ENCODE measurements around the gene BUB3. TPM values are rescaled to one million over a fixed set of nuclear protein-coding genes. Genes with fewer than 3 reads are reported as not detected.

The BUB3 gene
- polyA plus RNA-seq, 2 of the 4 experiments (the other 2 are of a cell fraction): 216 to 229 TPM

GRCh38 chr10:123109466-123109865 lies 44.7 kb upstream of the BUB3 start (continued):
- TF ChIP-seq CBX2 (IDR thresholded peaks at IDR 0.05; ENCODE audit: borderline replicate concordance, low read depth) (no peak), EHF (CRISPR knock-in tag; IDR thresholded peaks at IDR 0.05) (no peak)

DNA sequence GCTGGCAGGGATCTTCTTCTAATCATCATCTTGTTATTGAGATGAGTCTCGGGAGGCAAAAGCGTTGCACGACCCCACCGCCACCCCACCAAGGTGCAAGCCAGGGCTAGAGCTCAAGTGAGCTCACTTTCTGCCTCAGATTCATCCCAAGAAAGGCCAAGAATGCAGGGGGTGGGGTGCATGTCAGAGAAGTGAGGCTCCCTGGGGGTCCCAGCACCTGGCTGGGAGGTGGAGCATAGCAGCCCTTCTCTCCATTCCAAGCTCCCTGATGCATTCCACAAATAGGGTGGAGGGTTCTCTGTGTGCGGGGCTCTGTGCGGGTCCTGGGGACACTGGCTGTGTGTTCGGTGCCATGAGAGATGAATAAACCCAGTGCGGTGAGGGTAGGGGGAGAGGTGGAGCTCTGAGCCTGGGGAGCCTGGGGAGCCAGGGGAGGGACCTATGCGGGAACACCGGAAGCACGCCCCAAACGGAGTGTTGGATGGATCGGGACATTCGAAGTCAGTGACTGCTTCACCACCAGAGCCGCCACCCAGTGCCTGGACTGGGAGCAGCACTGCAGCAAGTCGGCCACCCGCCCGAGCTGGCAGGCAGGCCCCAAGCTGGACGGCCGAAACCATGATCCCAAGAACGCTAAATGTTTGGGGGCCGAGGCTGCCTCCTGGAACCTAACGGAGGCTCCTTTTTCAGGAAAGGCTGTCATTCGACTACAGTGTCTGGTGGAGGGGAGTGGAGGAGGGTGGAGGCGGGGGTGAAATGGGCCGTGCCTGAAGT lies 36.4 kb upstream of the BUB3 start:
- no peak for ATAC-seq
- no peak overlapping the region for H3K4me2 ChIP-seq
- no peaks in the 10 kb centered on the region for H3K4me1 ChIP-seq
- no peaks in the 10 kb centered on the region for H3K9me3 ChIP-seq
- POLR2A ChIA-PET: no interaction called here
- TF ChIP-seq EP300 (IDR thresholded peaks at IDR 0.05) (no peak), POLR2AphosphoS2 (conservative IDR thresholded peaks at IDR 0.05; ENCODE audit: low read length) (no peak), MAFK (IDR thresholded peaks at IDR 0.05; ENCODE audit: partially characterized antibody) (no peak), JUN (IDR thresholded peaks at IDR 0.05) (no peak), RAD21 (conservative IDR thresholded peaks at IDR 0.05 in 1 of 2, IDR thresholded peaks at IDR 0.05 in 1 of 2) (no peak), BHLHE40 (IDR thresholded peaks at IDR 0.05; ENCODE audit: low read depth, low read length) (no peak), NR3C1 (IDR thresholded peaks at IDR 0.05) (no peak), ZC3H11A (IDR thresholded peaks at IDR 0.05) (no peak), HOXB5 (CRISPR knock-in tag; IDR thresholded peaks at IDR 0.05) (no peak), CEBPB (IDR thresholded peaks at IDR 0.05) (no peak), GATA3 (IDR thresholded peaks at IDR 0.05; ENCODE audit: borderline replicate concordance) (no peak)
- FAIRE-seq: no peak
- H3K27ac ChIP-seq: no peak overlapping the region
- whole genome bisulfite sequencing (ENCODE audit: missing lambda C conversion rate): 51% methylated on average over 18 of the region's 26 CpGs
- CTCF ChIA-PET: interaction anchor here (1.0 to 2.0 kb wide), 4 partner anchors 12 to 262 kb away, joined by 3 to 6 read pairs (median 4); no protein-coding TSS in a partner anchor
- DNase-seq (ENCODE audit: low read depth in 1 of 2, low spot score in 1 of 2): no peak
- H3K4me3 ChIP-seq: no peak overlapping the region

GRCh38 chr10:123119081-123119480 lies 35.1 kb upstream of the BUB3 start:
- Histone ChIP-seq H3K4me3 (no peak overlapping the region), H3K4me1 (no peaks in the 10 kb centered on the region), H3K9me3 (no peaks in the 10 kb centered on the region), H3K27ac (no peak overlapping the region), H3K4me2 (no peak overlapping the region)
- ATAC-seq: no peak
- 54% methylated on average over 8 of the region's 8 CpGs for WGBS (ENCODE audit: missing lambda C conversion rate)
- POLR2A ChIA-PET: no interaction called here
- TF ChIP-seq, protein P1, sequence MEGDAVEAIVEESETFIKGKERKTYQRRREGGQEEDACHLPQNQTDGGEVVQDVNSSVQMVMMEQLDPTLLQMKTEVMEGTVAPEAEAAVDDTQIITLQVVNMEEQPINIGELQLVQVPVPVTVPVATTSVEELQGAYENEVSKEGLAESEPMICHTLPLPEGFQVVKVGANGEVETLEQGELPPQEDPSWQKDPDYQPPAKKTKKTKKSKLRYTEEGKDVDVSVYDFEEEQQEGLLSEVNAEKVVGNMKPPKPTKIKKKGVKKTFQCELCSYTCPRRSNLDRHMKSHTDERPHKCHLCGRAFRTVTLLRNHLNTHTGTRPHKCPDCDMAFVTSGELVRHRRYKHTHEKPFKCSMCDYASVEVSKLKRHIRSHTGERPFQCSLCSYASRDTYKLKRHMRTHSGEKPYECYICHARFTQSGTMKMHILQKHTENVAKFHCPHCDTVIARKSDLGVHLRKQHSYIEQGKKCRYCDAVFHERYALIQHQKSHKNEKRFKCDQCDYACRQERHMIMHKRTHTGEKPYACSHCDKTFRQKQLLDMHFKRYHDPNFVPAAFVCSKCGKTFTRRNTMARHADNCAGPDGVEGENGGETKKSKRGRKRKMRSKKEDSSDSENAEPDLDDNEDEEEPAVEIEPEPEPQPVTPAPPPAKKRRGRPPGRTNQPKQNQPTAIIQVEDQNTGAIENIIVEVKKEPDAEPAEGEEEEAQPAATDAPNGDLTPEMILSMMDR (IDR thresholded peaks at IDR 0.05): no peak
- TF ChIP-seq ZFP36 (IDR thresholded peaks at IDR 0.05; ENCODE audit: borderline replicate concordance, partially characterized antibody) (no peak), MAZ (IDR thresholded peaks at IDR 0.05; ENCODE audit: borderline replicate concordance, low read depth, low read length) (no peak), NPAS2 (CRISPR knock-in tag; IDR thresholded peaks at IDR 0.05; ENCODE audit: borderline replicate concordance) (no peak), NR3C1 (IDR thresholded peaks at IDR 0.05) (no peak), PHF8 (IDR thresholded peaks at IDR 0.05; ENCODE audit: borderline replicate concordance, low read depth) (no peak), ESRRA (IDR thresholded peaks at IDR 0.05; ENCODE audit: borderline replicate concordance, low read length) (no peak), ZC3H11A (IDR thresholded peaks at IDR 0.05) (no peak)
- TF ChIP-seq, protein P2, sequence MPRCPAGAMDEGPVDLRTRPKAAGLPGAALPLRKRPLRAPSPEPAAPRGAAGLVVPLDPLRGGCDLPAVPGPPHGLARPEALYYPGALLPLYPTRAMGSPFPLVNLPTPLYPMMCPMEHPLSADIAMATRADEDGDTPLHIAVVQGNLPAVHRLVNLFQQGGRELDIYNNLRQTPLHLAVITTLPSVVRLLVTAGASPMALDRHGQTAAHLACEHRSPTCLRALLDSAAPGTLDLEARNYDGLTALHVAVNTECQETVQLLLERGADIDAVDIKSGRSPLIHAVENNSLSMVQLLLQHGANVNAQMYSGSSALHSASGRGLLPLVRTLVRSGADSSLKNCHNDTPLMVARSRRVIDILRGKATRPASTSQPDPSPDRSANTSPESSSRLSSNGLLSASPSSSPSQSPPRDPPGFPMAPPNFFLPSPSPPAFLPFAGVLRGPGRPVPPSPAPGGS (IDR thresholded peaks at IDR 0.05): no peak
- TF ChIP-seq, protein P3, sequence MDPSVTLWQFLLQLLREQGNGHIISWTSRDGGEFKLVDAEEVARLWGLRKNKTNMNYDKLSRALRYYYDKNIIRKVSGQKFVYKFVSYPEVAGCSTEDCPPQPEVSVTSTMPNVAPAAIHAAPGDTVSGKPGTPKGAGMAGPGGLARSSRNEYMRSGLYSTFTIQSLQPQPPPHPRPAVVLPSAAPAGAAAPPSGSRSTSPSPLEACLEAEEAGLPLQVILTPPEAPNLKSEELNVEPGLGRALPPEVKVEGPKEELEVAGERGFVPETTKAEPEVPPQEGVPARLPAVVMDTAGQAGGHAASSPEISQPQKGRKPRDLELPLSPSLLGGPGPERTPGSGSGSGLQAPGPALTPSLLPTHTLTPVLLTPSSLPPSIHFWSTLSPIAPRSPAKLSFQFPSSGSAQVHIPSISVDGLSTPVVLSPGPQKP (IDR thresholded peaks at IDR 0.05; ENCODE audit: low read depth, low read length): no peak
- DNase-seq (ENCODE audit: low read depth in 1 of 2, low spot score in 1 of 2): no peak
- CTCF ChIA-PET: interaction anchor here (1.0 to 1.9 kb wide), 4 partner anchors 13 to 261 kb away, joined by 4 to 8 read pairs (median 4); no protein-coding TSS in a partner anchor
- no peak for FAIRE-seq
